Iris pigment epithelial cell (primary cell): ENCODE data around the gene GUCA2B.

Source experiments
- DNase-seq: peaks from one replicate; pipeline ENCODE4 v3.0.0-alpha.2; 2011; ENCODE audit warnings: low read depth

GUCA2B gene

GRCh38 chr1:42152907-42153600, at the start of gene GUCA2B:
GUCA2B (plus strand) TSS chr1:42153410; CDS start chr1:42153451, 41 bp downstream.
- no peak for DNase-seq

DNA sequence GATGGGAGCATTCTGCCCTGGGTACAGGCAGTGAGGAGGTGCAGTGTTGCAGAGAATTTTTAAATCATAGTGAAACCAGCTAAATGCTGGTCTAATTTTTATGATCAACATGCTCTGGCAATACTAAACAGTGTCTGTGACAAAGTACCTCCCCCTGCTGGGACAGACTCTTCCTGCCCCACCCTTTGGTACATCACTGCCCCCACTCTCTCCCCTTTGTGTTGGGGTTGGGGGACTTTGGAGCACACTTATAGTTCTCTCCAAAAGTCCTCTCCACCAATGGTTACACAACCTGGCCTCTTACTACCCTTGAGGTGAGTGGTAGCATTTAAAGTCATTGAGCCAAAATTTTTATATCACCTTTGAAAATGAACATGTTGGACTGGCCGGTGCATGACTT, 48.2 kb upstream of the GUCA2B start:
- no peak for DNase-seq

DNA sequence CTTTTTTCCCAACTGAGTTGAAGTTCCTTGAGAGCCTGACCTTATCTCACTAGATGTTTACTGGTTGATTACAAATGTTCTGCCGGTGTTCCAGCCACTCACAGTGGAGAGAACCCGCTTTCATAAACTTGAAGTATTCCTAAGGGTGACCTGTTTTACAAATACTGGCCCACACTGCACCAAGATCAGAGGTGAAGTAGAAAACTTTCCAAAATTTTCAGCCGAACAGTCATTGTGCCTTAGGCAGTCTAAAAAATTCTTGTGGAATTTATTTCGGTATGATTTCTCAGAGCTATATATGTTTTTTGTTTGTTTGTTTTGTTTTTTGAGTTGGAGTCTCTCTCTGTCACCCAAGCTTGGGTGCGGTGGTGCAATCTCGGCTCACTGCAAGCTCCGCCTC, 44.9 kb upstream of the GUCA2B start:
- no peak for DNase-seq

DNA sequence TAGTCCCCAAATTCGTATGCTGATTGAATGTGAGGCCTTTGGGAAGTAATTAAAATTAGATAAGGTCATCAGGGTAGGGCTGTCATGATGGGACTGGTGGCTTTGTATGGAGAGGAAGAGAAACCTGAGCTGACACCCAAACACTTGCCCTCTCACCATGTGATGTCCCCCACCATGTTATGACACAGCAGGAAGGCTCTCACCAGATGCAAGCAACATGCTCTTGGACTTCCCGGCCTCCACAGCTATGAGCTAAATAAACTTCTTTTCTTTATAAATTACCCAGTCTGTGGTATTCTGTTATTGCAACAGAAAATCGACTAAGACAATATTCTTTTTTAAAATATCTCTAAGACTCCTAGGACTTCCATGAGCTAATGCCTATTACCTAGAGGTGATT, 43.6 kb upstream of the GUCA2B start:
- DNase-seq = no peak

- no peak for DNase-seq
These were observed 39.0 kb upstream of the GUCA2B start for GRCh38 chr1:42114229-42114628.

DNA sequence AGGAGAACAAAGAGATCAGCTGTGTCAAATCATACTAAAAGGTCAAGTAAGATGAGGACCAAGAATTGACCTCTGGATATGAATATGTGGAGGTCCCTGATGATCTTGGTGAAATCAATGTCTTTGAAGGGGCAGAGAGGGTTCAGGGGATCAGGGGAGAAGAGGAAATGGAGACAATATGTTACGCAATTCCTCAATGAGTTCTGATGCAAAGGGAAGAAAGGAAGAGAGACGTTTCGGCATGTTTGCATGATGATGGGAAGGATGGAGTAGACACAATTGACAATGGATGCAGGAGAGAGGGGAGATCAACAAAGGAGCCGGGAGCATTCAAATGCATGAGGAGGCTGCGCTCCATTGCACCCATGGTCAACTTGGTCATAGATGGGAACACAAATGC, 36.0 kb upstream of the GUCA2B start:
- DNase-seq = no peak

GRCh38 chr1:42118125-42118524, 35.1 kb upstream of the GUCA2B start:
- DNase-seq = no peak

DNA sequence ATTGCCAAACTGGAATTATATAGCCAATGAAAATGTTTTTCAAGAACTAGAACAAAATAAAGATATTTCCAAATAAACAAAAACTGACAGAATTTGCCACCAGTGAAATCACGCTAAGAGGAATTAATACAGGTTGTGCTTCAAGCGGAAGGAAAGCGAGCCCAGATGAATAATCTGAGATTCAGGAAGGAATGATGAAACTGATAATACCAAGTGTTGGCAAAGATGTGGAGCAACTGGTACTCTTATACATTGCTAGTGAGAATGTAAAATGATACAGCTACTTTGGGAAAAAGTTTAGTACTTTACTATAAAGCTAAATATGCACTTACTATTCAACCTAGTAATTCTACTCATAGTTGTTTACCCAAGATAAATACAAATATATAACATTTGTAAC, 30.8 kb upstream of the GUCA2B start:
- DNase-seq = no peak

DNA sequence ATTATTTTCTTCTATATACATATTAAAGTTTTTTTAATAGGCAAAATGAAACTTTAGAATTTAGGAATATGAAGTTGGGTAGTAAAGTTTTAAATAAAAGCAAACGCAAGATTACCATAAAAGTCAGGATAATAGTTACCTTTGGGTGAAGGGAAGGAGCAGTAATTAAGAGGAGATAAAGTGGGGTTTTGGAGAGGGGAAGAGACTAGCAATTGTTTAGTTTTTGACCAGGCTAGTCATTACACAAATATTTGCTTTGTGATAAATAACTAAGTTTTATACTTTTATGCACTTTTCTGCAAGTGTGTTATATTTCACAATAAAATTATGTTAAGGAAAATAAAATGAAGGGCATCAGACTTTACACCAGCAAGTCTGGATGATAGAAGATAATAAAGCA, 27.7 kb upstream of the GUCA2B start:
- no peak for DNase-seq

DNA sequence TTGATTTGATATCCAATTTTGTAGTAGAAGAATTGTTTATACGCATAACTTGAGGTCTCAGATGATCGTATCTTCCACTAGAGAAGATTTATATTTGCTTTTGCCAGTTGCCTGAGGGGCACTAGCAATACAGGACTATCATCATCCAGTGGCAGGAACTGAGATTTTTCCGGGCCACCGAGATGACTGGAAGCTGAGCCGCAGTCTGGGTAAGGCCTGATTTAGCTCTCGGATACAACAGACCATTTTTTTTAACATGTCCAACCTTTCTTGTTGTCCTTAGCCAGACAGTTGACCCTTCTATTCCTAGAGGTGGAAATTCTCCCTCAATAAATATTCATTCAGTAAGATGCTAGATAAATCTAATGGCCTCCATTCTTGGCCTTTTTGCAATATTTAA, 25.4 kb upstream of the GUCA2B start:
- no peak for DNase-seq

GRCh38 chr1:42128499-42128898, 24.7 kb upstream of the GUCA2B start:
- no peak for DNase-seq

GRCh38 chr1:42128964-42129363, 24.2 kb upstream of the GUCA2B start:
- no peak for DNase-seq

- no peak for DNase-seq
These were observed 23.0 kb upstream of the GUCA2B start for GRCh38 chr1:42130061-42130660.

- DNase-seq = no peak
These were observed 19.8 kb upstream of the GUCA2B start for GRCh38 chr1:42133390-42133789.

DNA sequence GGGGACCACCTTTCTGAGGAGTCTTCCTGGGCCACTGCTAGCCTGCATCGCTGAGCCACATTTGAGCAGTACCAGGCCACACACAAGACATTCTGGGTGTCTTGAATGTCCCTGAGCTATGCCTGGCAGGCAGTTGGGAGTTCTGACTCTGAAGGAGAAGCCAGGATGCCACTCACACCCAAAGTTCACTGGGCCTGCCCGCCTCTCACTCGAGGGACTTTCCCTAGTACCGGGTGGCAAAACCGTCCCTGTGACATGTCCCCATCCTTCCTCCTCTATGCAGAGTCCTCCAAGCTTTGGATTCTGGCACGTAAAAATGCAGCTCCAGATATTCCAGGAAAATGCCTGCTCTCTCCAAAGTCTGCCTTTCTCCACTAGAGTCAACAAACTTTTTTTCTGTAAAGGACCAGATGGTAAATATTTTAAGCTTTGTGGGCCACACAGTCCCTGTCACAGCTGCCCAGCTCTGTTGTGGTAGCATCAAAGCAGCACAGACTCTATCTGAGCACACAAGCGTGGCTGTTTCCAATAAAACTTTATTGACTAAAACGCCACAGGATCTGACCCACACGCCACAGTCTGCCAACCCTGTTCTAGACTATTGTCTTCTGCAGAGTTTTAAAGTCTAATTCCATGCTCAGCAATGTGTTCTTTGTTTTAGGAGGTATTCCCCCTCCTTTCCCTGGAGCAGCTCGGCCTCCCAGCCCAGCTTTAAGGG, 19.2 kb upstream of the GUCA2B start:
- no peak for DNase-seq

GRCh38 chr1:42135426-42135825, 17.8 kb upstream of the GUCA2B start:
- DNase-seq = no peak

DNA sequence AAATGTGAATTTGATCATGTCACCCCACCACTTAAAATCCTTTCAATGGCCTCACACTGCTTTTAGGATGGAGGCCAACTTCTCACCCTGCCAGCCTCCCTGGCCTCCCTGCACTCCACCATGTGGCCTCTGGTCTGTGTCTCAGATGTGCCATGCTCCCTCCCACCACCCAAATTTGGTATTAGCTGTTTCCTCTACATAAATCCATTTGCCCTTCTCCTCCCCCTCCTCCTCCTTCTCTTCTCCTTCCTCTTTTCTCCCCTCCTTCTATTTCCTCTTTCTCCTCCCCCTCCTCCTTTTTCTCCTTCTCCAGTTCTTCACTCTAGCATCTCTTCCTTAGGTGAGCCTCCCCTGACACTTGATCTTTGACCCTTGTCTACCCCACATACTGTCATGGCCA, 16.7 kb upstream of the GUCA2B start:
- no peak for DNase-seq

GRCh38 chr1:42137766-42138165, 15.4 kb upstream of the GUCA2B start:
- no peak for DNase-seq

DNA sequence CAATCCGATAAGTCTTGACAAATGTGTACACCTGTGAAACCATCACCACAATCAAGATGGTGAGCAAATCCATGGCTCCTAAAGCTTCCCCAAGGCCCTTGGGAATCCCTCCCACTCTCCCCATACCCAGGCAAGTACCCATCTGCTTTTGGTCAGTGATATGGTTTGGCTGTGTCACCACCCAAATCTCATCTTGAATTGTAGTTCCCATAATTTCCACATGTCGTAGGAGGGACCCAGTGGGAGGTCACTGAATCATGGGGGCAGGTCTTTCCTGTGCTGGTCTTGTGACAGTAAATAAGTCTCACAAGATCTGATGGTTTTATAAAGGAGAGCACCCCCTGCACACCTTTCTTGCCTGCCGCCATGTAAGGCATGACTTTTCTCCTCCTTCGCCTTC, 14.6 kb upstream of the GUCA2B start:
- DNase-seq = no peak

GRCh38 chr1:42139444-42139843, 13.8 kb upstream of the GUCA2B start:
- no peak for DNase-seq

DNA sequence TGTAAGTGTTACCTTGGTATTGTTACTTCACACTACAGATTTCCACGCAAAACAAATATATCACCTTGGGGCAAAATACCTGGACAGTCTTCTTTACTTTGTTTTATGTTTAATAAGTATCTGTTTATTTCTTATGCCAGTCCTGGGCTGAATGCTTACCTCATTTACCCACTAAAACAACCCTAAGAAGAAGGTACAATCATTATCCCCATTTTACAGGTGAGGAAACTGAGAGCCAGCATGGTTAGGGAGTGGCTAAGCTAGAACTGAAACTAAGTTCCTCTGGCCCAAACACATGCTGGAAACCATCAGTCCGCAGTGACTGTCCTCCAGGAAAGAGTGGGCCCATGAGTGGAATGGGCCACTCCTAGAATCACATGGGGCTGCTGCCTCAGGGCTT, 13.0 kb upstream of the GUCA2B start:
- DNase-seq = no peak

DNA sequence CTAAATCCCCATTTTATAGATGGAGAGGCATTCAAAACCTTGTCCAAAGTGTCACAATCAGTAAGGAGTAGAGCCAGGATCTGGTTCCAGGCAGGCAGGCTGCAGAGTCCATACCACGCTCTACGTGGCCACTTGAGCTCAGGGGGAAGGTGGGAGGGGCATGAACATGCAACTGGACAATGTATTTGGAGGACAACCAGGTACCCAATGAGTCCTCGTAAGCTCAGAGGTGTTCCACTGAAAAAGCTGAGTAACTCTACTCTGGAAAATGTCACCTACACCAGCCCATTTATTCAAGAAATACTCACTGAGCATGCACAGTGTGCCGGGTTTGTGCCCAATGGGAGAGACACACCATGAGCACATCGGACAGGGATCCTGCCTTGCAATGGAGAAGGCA, 11.2 kb upstream of the GUCA2B start:
- no peak for DNase-seq

DNA sequence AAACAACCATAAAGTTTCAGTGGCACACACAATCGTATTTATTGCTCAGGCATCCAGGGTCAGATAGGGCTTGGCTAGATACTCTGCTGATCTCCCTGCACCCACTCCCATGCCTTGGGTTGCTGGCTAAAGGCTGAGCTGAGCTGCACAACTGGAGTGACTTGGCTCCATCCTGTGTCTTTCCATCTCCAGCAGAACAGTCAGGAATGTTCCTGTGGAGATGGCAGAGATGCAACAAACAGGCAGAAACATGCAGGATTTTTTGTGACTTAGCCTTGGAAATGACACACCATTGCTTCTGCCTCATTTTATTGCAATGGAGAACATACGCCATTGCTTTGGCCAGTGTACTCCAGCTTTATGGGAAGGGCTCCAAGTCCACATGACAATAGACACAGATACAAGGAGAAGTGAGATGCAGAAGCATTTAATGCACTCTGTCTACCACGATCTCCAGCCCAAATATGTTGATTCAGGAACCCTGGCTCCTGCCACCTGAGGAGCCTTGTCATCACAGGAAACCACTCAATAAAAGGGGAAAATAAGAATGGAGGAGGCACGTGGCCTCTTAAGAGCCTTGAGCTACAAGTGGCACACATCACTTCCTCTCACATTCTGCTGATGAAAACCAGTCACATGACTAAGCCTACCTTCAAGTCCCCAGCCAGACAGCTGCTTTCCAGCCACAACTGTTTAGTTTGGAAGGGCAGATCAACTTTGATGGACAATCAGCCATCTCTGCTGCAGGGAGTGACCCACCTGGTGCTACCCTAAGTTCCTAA, 10.1 kb upstream of the GUCA2B start:
- no peak for DNase-seq
